ENCODE measurements around the gene AMDHD2.

DNA sequence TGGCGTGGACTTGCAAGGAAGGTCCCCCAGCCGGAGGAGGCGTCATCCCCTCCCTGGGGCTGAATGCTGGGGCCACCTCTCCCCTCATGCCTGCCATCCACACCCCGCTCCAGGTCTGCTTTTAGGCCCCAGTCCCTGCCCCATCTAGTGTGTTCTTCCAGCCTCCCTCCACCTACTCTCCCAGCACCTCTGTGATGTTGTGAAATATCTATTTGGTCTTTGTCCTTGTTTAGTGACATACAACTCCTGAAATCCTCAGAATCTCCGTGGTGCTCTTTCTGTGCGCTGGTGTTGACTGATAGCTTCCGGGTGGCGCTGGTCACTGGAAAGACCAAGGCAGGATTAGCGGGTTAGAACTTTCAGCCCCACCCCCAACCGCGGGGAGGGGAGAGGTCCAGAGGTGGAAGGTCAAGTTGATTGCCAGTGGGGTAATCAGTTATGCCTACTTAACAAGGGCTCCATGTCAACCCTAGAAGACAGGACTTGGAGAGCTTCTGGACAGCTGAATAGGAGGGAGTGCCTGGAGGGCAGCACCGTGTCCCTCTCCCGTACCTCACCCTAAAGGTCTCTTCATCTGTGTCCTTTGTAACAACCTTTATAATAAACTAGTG is 35.2 kb upstream of the AMDHD2 start:
- TF ChIP-seq, protein P1, sequence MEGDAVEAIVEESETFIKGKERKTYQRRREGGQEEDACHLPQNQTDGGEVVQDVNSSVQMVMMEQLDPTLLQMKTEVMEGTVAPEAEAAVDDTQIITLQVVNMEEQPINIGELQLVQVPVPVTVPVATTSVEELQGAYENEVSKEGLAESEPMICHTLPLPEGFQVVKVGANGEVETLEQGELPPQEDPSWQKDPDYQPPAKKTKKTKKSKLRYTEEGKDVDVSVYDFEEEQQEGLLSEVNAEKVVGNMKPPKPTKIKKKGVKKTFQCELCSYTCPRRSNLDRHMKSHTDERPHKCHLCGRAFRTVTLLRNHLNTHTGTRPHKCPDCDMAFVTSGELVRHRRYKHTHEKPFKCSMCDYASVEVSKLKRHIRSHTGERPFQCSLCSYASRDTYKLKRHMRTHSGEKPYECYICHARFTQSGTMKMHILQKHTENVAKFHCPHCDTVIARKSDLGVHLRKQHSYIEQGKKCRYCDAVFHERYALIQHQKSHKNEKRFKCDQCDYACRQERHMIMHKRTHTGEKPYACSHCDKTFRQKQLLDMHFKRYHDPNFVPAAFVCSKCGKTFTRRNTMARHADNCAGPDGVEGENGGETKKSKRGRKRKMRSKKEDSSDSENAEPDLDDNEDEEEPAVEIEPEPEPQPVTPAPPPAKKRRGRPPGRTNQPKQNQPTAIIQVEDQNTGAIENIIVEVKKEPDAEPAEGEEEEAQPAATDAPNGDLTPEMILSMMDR (IDR thresholded peaks at IDR 0.05) = no peak
- TF ChIP-seq EZH2 (IDR thresholded peaks at IDR 0.05) = no peak
